HepG2 (cell line): ENCODE measurements around the gene TMEM131. TPM values are rescaled to one million over a fixed set of nuclear protein-coding genes. Genes with fewer than 3 reads are reported as not detected.

Experiments used
- ATAC-seq: fragments of 200-7000 bp; cut with Tn5 transposase; 3 replicates; pipeline ENCODE4 v1.9.1; 2020; ENCODE audit warnings: mild to moderate bottlenecking, moderate library complexity
- BruUV-seq: library from RNA; stranded (reverse); fragments of 400-500 nt; replicated peaks from 2 replicates; lab custom pipeline; 2021; lab: Mats Ljungman, UMichigan
- CTCF ChIA-PET: fragments of 300-600 bp; formaldehyde crosslinking; extraction: SDS; loops from one replicate; lab custom pipeline; 2021; ENCODE audit warnings: low total read pairs, inconsistent platforms, low intra/inter-chr PET ratio; lab: Yijun Ruan, JAX
- POLR2A ChIA-PET: fragments of 350-600 bp; sonication (Branson Sonifier 250); formaldehyde crosslinking; loops from one replicate; lab custom pipeline; 2020; ENCODE audit warnings: antibody characterized with exemption, inconsistent platforms; lab: Yijun Ruan, JAX
- DNase-seq: peaks from one replicate; pipeline ENCODE4 v3.0.0-alpha.2; 2015; ENCODE audit warnings: low spot score
- FAIRE-seq: peaks from 3 replicates; lab custom pipeline; 2011; peaks lifted over from hg19 to GRCh38; lab: Jason Lieb, UNC
- H2AFZ ChIP-seq: one replicate; pipeline ENCODE4 v1.6.1; 2011; ENCODE audit warnings: low read length, inconsistent platforms
- H3K27ac ChIP-seq: fragments of 300-600 bp; 3 replicates; pipeline ENCODE4 v1.8.0; 2011; ENCODE audit warnings: mixed run types, mild to moderate bottlenecking, mixed read lengths, low read length, inconsistent platforms; ENCODE audit not compliant: insufficient read depth; ENCODE audit errors: extremely low read length
- H3K27me3 ChIP-seq, 2 experiments: fragments of 200-600 bp in 1 of 2; 2 replicates in 1 of 2; 3 replicates in 1 of 2; pipeline versions ENCODE4 v1.6.0 to v1.8.0; 2011; ENCODE audit warnings: low read length in 2 of 2, mild to moderate bottlenecking in 2 of 2, moderate library complexity in 2 of 2, inconsistent platforms in 1 of 2; ENCODE audit not compliant: insufficient read depth in 2 of 2, control insufficient read depth in 1 of 2
- H3K36me3 ChIP-seq, 2 experiments: fragments of 200-600 bp in 1 of 2; replicated peaks in 1 of 2; 2 replicates in 1 of 2; 3 replicates in 1 of 2; pipeline versions ENCODE4 v1.5.1 to v1.8.0; 2011; ENCODE audit warnings: low read length in 2 of 2, inconsistent platforms in 1 of 2; ENCODE audit not compliant: insufficient read depth in 2 of 2, control insufficient read depth in 1 of 2
- H3K4me1 ChIP-seq: 2 replicates; pipeline ENCODE4 v1.5.1; 2012; ENCODE audit warnings: low read length, inconsistent platforms; ENCODE audit not compliant: insufficient read depth
- H3K4me2 ChIP-seq: 2 replicates; pipeline ENCODE4 v1.6.0; 2011; ENCODE audit warnings: low read depth, low read length, inconsistent platforms
- H3K4me3 ChIP-seq, 3 experiments: fragments of 200-600 bp in 1 of 3; sonication (generic), shearing (Covaris generic) in 1 of 3; replicated peaks in 1 of 3; 2 replicates each; pipeline ENCODE4 v1.5.1; 2011 to 2016; ENCODE audit warnings: low read length in 3 of 3, inconsistent platforms in 2 of 3, low read depth in 2 of 3, mild to moderate bottlenecking in 2 of 3, control low read depth in 1 of 3, mixed read lengths in 1 of 3; ENCODE audit not compliant: insufficient read depth in 1 of 3
- H3K79me2 ChIP-seq: one replicate; pipeline ENCODE4 v1.6.1; 2011; ENCODE audit warnings: low read length, inconsistent platforms; ENCODE audit not compliant: insufficient read depth
- H3K9ac ChIP-seq: 2 replicates; pipeline ENCODE4 v1.6.0; 2011; ENCODE audit warnings: mild to moderate bottlenecking, low read depth, low read length, inconsistent platforms; ENCODE audit not compliant: insufficient read depth
- H3K9me3 ChIP-seq: 2 replicates; pipeline ENCODE4 v1.5.1; 2012; ENCODE audit warnings: mild to moderate bottlenecking, low read length
- H4K20me1 ChIP-seq: 2 replicates; pipeline ENCODE4 v1.6.0; 2011; ENCODE audit warnings: inconsistent platforms, mild to moderate bottlenecking, low read length, moderate library complexity; ENCODE audit not compliant: insufficient read depth
- FOSL1 ChIP-seq: sonication (generic); formaldehyde crosslinking; IDR thresholded peaks from 2 replicates; pipeline ENCODE4 v1.9.0; 2021; ENCODE audit warnings: missing genetic modification reagents, borderline replicate concordance
- RARG ChIP-seq: sonication (generic); formaldehyde crosslinking; IDR thresholded peaks from 2 replicates; pipeline ENCODE4 v1.4.0; 2020; ENCODE audit warnings: low read depth, mild to moderate bottlenecking, missing genetic modification reagents
- SMARCE1 ChIP-seq: fragments of 450-650 bp; IDR thresholded peaks from 2 replicates; pipeline ENCODE4 v1.6.1; 2017; ENCODE audit warnings: borderline replicate concordance
- U2AF1 ChIP-seq: fragments of 200-400 bp; formaldehyde crosslinking; optimal IDR thresholded peaks from 2 replicates; pipeline ENCODE3; 2017; ENCODE audit warnings: mild to moderate bottlenecking, low read depth, low read length
- YEATS4 ChIP-seq: sonication (generic); formaldehyde crosslinking; IDR thresholded peaks from 2 replicates; pipeline ENCODE4 v1.4.0; 2020; ENCODE audit warnings: missing genetic modification reagents, borderline replicate concordance
- ZNF343 ChIP-seq: sonication (generic); formaldehyde crosslinking; IDR thresholded peaks from 2 replicates; pipeline ENCODE4 v1.4.0; 2020; ENCODE audit warnings: mild to moderate bottlenecking, missing genetic modification reagents
- ZNF431 ChIP-seq: sonication (generic); formaldehyde crosslinking; IDR thresholded peaks from 2 replicates; pipeline ENCODE4 v1.9.0; 2022; ENCODE audit warnings: missing genetic modification reagents, low read depth, mild to moderate bottlenecking, borderline replicate concordance
- ZNF780A ChIP-seq: sonication (generic); formaldehyde crosslinking; IDR thresholded peaks from 2 replicates; pipeline ENCODE4 v1.8.0; 2022; ENCODE audit warnings: mild to moderate bottlenecking, missing genetic modification reagents, moderate library complexity
- WGBS: methylation state at CpG from one replicate; pipeline ENCODE4 v1.1.6; 2017; ENCODE audit warnings: low lambda C conversion rate; 5-methylcytosine and 5-hydroxymethylcytosine counted together
- in situ Hi-C: cut with HindIII; loops from 2 replicates; pipeline ENCODE4 v1.10.0; 2017; ENCODE audit warnings: low pct_unique_long_range_greater_than_20kb; ENCODE audit not compliant: extremely low pct_ligation_motif_present
- intact Hi-C: fragments of 100-400 bp; cut with micrococcal nuclease; formaldehyde crosslinking; loops from one replicate; pipeline ENCODE4 v1.10.0; 2022; ENCODE audit not compliant: unreplicated experiment
- polyA plus RNA-seq, 8 experiments: library from polyadenylated mRNA; depleted of rRNA in 3 of 8; stranded (reverse) in 7 of 8; unstranded in 1 of 8; fragments of >200 nt; fragmentation: Illumina TruSeq in 4 of 8; extraction: Trizol in 4 of 8; gene quantifications; 2 replicates each; pipeline versions ENCODE4 v1.2.1 to v1.2.3, GENCODE V29; 2011 to 2016; ENCODE audit warnings: low read depth in 4 of 8, missing spikeins in 1 of 8, mixed read lengths in 1 of 8; ENCODE audit not compliant: insufficient read depth in 1 of 8
- total RNA-seq, 5 experiments: library from RNA; depleted of rRNA; stranded (reverse); fragments of >200 nt; fragmentation: Illumina TruSeq; extraction: Trizol; gene quantifications; 2 replicates each; pipeline ENCODE4 v1.2.3, GENCODE V29; 2016; ENCODE audit warnings: low read depth in 1 of 5
- TF ChIP-seq, protein P1 (sequence below): sonication (generic); formaldehyde crosslinking; conservative IDR thresholded peaks from 2 replicates; pipeline ENCODE4 v1.4.0; 2020; ENCODE audit warnings: mild to moderate bottlenecking, missing genetic modification reagents, moderate library complexity
- TF ChIP-seq, protein P2 (sequence below): sonication (generic); formaldehyde crosslinking; IDR thresholded peaks from 2 replicates; pipeline ENCODE4 v1.4.0; 2020; ENCODE audit warnings: missing genetic modification reagents

The TMEM131 gene
- total and polyA plus RNA-seq, 2 of the 13 experiments (the other 11 are each of a cell fraction or from before 2014, with no cell fraction given): 17.9 to 19.5 TPM

GRCh38 chr2:97840198-97840597 lies 155.6 kb downstream of the TMEM131 start:
- Histone ChIP-seq H2AFZ (no peak overlapping the region), H3K27me3 (no peaks in the 10 kb centered on the region), H4K20me1 (no peaks in the 10 kb centered on the region), H3K4me2 (no peak overlapping the region), H3K79me2 (peaks cover 5% of the 10 kb centered on the region), H3K9me3 (no peaks in the 10 kb centered on the region), H3K4me1 (no peaks in the 10 kb centered on the region)
- CTCF ChIA-PET: no interaction called here
- no peak for DNase-seq
- ATAC-seq: no peak; the same call in 2 of the 3 replicates
- no TSS peak for BruUV-seq
- POLR2A ChIA-PET: no interaction called here
- intact Hi-C loops: no loop called here
- TF ChIP-seq ZNF343 (CRISPR knock-in tag) (no peak), SMARCE1 (no peak), U2AF1 (no peak), RARG (CRISPR knock-in tag) (no peak), FOSL1 (CRISPR knock-in tag) (no peak), ZNF431 (CRISPR knock-in tag) (no peak), ZNF780A (no peak), YEATS4 (CRISPR knock-in tag) (no peak)
- TF ChIP-seq, protein P1, sequence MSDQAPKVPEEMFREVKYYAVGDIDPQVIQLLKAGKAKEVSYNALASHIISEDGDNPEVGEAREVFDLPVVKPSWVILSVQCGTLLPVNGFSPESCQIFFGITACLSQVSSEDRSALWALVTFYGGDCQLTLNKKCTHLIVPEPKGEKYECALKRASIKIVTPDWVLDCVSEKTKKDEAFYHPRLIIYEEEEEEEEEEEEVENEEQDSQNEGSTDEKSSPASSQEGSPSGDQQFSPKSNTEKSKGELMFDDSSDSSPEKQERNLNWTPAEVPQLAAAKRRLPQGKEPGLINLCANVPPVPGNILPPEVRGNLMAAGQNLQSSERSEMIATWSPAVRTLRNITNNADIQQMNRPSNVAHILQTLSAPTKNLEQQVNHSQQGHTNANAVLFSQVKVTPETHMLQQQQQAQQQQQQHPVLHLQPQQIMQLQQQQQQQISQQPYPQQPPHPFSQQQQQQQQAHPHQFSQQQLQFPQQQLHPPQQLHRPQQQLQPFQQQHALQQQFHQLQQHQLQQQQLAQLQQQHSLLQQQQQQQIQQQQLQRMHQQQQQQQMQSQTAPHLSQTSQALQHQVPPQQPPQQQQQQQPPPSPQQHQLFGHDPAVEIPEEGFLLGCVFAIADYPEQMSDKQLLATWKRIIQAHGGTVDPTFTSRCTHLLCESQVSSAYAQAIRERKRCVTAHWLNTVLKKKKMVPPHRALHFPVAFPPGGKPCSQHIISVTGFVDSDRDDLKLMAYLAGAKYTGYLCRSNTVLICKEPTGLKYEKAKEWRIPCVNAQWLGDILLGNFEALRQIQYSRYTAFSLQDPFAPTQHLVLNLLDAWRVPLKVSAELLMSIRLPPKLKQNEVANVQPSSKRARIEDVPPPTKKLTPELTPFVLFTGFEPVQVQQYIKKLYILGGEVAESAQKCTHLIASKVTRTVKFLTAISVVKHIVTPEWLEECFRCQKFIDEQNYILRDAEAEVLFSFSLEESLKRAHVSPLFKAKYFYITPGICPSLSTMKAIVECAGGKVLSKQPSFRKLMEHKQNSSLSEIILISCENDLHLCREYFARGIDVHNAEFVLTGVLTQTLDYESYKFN (CRISPR knock-in tag): no peak
- TF ChIP-seq, protein P2, sequence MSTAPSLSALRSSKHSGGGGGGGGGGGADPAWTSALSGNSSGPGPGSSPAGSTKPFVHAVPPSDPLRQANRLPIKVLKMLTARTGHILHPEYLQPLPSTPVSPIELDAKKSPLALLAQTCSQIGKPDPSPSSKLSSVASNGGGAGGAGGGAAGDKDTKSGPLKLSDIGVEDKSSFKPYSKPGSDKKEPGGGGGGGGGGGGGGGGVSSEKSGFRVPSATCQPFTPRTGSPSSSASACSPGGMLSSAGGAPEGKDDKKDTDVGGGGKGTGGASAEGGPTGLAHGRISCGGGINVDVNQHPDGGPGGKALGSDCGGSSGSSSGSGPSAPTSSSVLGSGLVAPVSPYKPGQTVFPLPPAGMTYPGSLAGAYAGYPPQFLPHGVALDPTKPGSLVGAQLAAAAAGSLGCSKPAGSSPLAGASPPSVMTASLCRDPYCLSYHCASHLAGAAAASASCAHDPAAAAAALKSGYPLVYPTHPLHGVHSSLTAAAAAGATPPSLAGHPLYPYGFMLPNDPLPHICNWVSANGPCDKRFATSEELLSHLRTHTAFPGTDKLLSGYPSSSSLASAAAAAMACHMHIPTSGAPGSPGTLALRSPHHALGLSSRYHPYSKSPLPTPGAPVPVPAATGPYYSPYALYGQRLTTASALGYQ: no peak
- TF ChIP-seq, all 625 proteins: peak for 0
- H3K36me3 ChIP-seq: peaks cover 3 to 33% of the 10 kb centered on the region in 2 experiments; a peak in 4 of 5 replicates
- in situ Hi-C loops: no loop called here
- H3K27ac ChIP-seq: no peak overlapping the region
- 95% methylated on average over 5 of the region's 6 CpGs for WGBS
- H3K9ac ChIP-seq: no peak overlapping the region
- no peak for FAIRE-seq
- H3K4me3 ChIP-seq: no peak overlapping the region
